Measurements from ENCODE around the gene TNS1. TPM values are rescaled to one million over a fixed set of nuclear protein-coding genes. Genes with fewer than 3 reads are reported as not detected.
"Not testable (repeated sequence)": the region's sequence is repeated elsewhere in the genome, so short reads cannot be mapped to it uniquely, and the experiment has no call there.

TNS1 gene
- total RNA-seq, 1 donor from 2014 or later, result 11.6 TPM

GRCh38 chr2:217813828-217814227 is 189.0 kb downstream of the TNS1 start:
- Mint-ChIP-seq H3K27ac (ENCODE audit: unreplicated experiment) (no peak overlapping the region), H3K4me3 (ENCODE audit: unreplicated experiment) (peak overlapping the region; percentile 32)

GRCh38 chr2:217812170-217812569 is 190.6 kb downstream of the TNS1 start:
- Mint-ChIP-seq H3K27me3 (ENCODE audit: unreplicated experiment) (peaks cover 3% of the 10 kb centered on the region), H3K27ac (ENCODE audit: unreplicated experiment) (no peak overlapping the region), H3K4me3 (ENCODE audit: unreplicated experiment) (peak overlapping the region; percentile 5), H3K4me1 (ENCODE audit: unreplicated experiment) (peaks cover 37% of the 10 kb centered on the region), H3K9me3 (ENCODE audit: unreplicated experiment) (no peaks in the 10 kb centered on the region), H3K36me3 (ENCODE audit: low read depth, unreplicated experiment) (peaks cover 28% of the 10 kb centered on the region)
- no peak for TF ChIP-seq CTCF (IDR thresholded peaks at IDR 0.05; ENCODE audit: unreplicated experiment)
- DNase-seq (ENCODE audit: low spot score), result no peak

More at GRCh38 chr2:217813828-217814227, 189.0 kb downstream of the TNS1 start:
- no peak for DNase-seq (ENCODE audit: low spot score)
- Mint-ChIP-seq H3K9me3 (ENCODE audit: unreplicated experiment) (no peaks in the 10 kb centered on the region), H3K27me3 (ENCODE audit: unreplicated experiment) (peaks cover 11% of the 10 kb centered on the region), H3K36me3 (ENCODE audit: low read depth, unreplicated experiment) (peaks cover 28% of the 10 kb centered on the region), H3K4me1 (ENCODE audit: unreplicated experiment) (peaks cover 48% of the 10 kb centered on the region)
- no peak for TF ChIP-seq CTCF (IDR thresholded peaks at IDR 0.05; ENCODE audit: unreplicated experiment)

- H3K27me3 Mint-ChIP-seq (ENCODE audit: unreplicated experiment), result peaks cover 7% of the 10 kb centered on the region
- H3K4me3 Mint-ChIP-seq (ENCODE audit: unreplicated experiment), result no peak overlapping the region
- no peak for TF ChIP-seq CTCF (IDR thresholded peaks at IDR 0.05; ENCODE audit: unreplicated experiment)
- peaks cover 34% of the 10 kb centered on the region for H3K4me1 Mint-ChIP-seq (ENCODE audit: unreplicated experiment)
- no peaks in the 10 kb centered on the region for H3K9me3 Mint-ChIP-seq (ENCODE audit: unreplicated experiment)
- peaks cover 28% of the 10 kb centered on the region for H3K36me3 Mint-ChIP-seq (ENCODE audit: low read depth, unreplicated experiment)
- DNase-seq (ENCODE audit: low spot score), result no peak
- H3K27ac Mint-ChIP-seq (ENCODE audit: unreplicated experiment), result no peak overlapping the region
Observed at GRCh38 chr2:217810260-217810659, 192.5 kb downstream of the TNS1 start.

GRCh38 chr2:217809736-217810135 is 193.1 kb downstream of the TNS1 start:
- no peak for TF ChIP-seq CTCF (IDR thresholded peaks at IDR 0.05; ENCODE audit: unreplicated experiment)
- no peaks in the 10 kb centered on the region for H3K9me3 Mint-ChIP-seq (ENCODE audit: unreplicated experiment)
- H3K4me1 Mint-ChIP-seq (ENCODE audit: unreplicated experiment), result peaks cover 29% of the 10 kb centered on the region
- peak overlapping the region; percentile 1 for H3K4me3 Mint-ChIP-seq (ENCODE audit: unreplicated experiment)
- DNase-seq (ENCODE audit: low spot score), result no peak
- peaks cover 28% of the 10 kb centered on the region for H3K36me3 Mint-ChIP-seq (ENCODE audit: low read depth, unreplicated experiment)
- H3K27me3 Mint-ChIP-seq (ENCODE audit: unreplicated experiment), result peaks cover 9% of the 10 kb centered on the region
- H3K27ac Mint-ChIP-seq (ENCODE audit: unreplicated experiment), result no peak overlapping the region

- not testable (repeated sequence) for H3K9me3 Mint-ChIP-seq (ENCODE audit: unreplicated experiment); DNase-seq (ENCODE audit: low spot score); H3K27ac Mint-ChIP-seq (ENCODE audit: unreplicated experiment); H3K27me3 Mint-ChIP-seq (ENCODE audit: unreplicated experiment)
- peak overlapping the region; percentile 17 for H3K4me3 Mint-ChIP-seq (ENCODE audit: unreplicated experiment)
- H3K36me3 Mint-ChIP-seq (ENCODE audit: low read depth, unreplicated experiment), result peaks cover 28% of the 10 kb centered on the region
- H3K4me1 Mint-ChIP-seq (ENCODE audit: unreplicated experiment), result peaks cover 21% of the 10 kb centered on the region
Observed at GRCh38 chr2:217808967-217809366, 193.8 kb downstream of the TNS1 start.

Data from endothelial cell (in vitro differentiated cells).